ENCODE measurements around the gene SLC35F3. TPM values are rescaled to one million over a fixed set of nuclear protein-coding genes. Genes with fewer than 3 reads are reported as not detected.

Gene SLC35F3
- polyA plus RNA-seq, 1 donor from 2014 or later: 13.9 TPM

DNA sequence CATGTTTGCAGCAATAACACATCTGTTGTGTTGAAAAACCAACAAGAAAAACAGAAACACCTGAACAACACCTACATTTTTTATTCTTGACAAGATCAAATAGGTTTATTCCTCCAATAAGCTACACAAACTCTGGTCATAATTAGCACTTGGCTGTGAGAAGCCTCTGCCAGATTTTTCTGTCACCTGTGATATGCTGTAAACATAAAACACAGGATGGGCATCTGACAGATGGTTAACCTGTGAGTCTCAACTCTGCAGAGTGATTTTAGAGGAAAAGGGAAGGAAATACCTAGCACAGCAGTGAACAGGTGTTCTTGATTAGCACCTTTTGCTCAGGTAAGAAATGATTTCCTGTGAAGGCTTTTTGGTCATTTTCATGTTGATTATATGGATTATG, 293.4 kb downstream of the SLC35F3 start:
- TF ChIP-seq, protein P1, sequence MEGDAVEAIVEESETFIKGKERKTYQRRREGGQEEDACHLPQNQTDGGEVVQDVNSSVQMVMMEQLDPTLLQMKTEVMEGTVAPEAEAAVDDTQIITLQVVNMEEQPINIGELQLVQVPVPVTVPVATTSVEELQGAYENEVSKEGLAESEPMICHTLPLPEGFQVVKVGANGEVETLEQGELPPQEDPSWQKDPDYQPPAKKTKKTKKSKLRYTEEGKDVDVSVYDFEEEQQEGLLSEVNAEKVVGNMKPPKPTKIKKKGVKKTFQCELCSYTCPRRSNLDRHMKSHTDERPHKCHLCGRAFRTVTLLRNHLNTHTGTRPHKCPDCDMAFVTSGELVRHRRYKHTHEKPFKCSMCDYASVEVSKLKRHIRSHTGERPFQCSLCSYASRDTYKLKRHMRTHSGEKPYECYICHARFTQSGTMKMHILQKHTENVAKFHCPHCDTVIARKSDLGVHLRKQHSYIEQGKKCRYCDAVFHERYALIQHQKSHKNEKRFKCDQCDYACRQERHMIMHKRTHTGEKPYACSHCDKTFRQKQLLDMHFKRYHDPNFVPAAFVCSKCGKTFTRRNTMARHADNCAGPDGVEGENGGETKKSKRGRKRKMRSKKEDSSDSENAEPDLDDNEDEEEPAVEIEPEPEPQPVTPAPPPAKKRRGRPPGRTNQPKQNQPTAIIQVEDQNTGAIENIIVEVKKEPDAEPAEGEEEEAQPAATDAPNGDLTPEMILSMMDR (IDR thresholded peaks at IDR 0.05; ENCODE audit: poor library complexity, severe bottlenecking): no peak
- no peak for TF ChIP-seq RAD21 (conservative IDR thresholded peaks at IDR 0.05)
- TF ChIP-seq EP300 (conservative IDR thresholded peaks at IDR 0.05; ENCODE audit: poor library complexity, severe bottlenecking): no peak
- TF ChIP-seq TAF1 (IDR thresholded peaks at IDR 0.05; ENCODE audit: low read depth): no peak
- TF ChIP-seq MXI1 (conservative IDR thresholded peaks at IDR 0.05; ENCODE audit: poor library complexity, severe bottlenecking): no peak
- TF ChIP-seq SMC3 (conservative IDR thresholded peaks at IDR 0.05; ENCODE audit: poor library complexity): no peak
- no peak for TF ChIP-seq EZH2 (IDR thresholded peaks at IDR 0.05; ENCODE audit: borderline replicate concordance, insufficient read depth, low read length, poor library complexity, severe bottlenecking)
- TF ChIP-seq, protein P2, sequence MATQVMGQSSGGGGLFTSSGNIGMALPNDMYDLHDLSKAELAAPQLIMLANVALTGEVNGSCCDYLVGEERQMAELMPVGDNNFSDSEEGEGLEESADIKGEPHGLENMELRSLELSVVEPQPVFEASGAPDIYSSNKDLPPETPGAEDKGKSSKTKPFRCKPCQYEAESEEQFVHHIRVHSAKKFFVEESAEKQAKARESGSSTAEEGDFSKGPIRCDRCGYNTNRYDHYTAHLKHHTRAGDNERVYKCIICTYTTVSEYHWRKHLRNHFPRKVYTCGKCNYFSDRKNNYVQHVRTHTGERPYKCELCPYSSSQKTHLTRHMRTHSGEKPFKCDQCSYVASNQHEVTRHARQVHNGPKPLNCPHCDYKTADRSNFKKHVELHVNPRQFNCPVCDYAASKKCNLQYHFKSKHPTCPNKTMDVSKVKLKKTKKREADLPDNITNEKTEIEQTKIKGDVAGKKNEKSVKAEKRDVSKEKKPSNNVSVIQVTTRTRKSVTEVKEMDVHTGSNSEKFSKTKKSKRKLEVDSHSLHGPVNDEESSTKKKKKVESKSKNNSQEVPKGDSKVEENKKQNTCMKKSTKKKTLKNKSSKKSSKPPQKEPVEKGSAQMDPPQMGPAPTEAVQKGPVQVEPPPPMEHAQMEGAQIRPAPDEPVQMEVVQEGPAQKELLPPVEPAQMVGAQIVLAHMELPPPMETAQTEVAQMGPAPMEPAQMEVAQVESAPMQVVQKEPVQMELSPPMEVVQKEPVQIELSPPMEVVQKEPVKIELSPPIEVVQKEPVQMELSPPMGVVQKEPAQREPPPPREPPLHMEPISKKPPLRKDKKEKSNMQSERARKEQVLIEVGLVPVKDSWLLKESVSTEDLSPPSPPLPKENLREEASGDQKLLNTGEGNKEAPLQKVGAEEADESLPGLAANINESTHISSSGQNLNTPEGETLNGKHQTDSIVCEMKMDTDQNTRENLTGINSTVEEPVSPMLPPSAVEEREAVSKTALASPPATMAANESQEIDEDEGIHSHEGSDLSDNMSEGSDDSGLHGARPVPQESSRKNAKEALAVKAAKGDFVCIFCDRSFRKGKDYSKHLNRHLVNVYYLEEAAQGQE (IDR thresholded peaks at IDR 0.05; ENCODE audit: borderline replicate concordance): no peak
- H2AFZ ChIP-seq (ENCODE audit: low read depth, low read length): no peak overlapping the region
- H3F3A ChIP-seq (ENCODE audit: insufficient read depth, low read length, poor library complexity, severe bottlenecking): no peaks in the 10 kb centered on the region
- no peak overlapping the region for H3K27ac ChIP-seq (ENCODE audit: low read length)
- no peaks in the 10 kb centered on the region for H3K36me3 ChIP-seq (ENCODE audit: insufficient read depth, low read length)
- no peak overlapping the region for H3K4me3 ChIP-seq (ENCODE audit: low read length)
- H3K27me3 ChIP-seq (ENCODE audit: insufficient read depth, low read depth, low read length): no peaks in the 10 kb centered on the region
- no peaks in the 10 kb centered on the region for H3K79me2 ChIP-seq (replicated peaks; ENCODE audit: insufficient read depth, low read length)
- no peaks in the 10 kb centered on the region for H4K20me1 ChIP-seq (ENCODE audit: insufficient read depth)
- H3K9me2 ChIP-seq (ENCODE audit: insufficient read depth, low read length): no peaks in the 10 kb centered on the region
- H3K9me3 ChIP-seq (ENCODE audit: low read length): no peaks in the 10 kb centered on the region
- H3K4me2 ChIP-seq (ENCODE audit: low read length): no peak overlapping the region
- no peak overlapping the region for H3K9ac ChIP-seq (ENCODE audit: low read length)

DNA sequence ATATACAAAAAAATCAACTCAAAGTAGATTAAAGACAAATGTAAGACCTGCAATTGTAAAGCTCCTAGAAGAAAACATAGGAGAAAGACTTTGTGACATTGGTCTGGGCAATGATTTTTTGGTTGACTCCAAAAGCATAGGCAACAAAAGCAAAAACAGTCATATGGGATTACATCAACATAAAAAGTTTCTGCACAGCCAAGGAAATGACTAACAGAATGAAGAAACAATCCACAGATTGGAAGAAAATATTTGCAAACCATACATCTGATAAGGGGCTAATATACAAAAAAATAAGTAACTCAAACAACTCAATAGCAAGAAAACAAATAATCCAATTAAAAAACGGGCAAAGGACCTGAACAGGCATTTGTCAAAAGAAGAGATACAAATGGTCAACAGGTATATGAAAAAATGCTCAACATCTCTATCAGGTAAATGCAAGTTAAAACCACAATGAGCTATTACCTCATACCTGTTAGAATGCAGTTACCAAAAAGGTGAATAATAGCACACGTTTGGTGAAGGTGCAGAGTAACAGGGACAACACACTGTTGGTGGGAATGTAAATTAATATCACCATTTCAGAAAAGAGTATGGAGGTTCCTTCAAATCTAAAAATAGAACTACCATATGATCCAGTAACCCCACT, 295.1 kb downstream of the SLC35F3 start:
- Histone ChIP-seq H3K27me3 (ENCODE audit: insufficient read depth, low read depth, low read length) (no peaks in the 10 kb centered on the region), H3K4me2 (ENCODE audit: low read length) (no peak overlapping the region), H3K36me3 (ENCODE audit: insufficient read depth, low read length) (no peaks in the 10 kb centered on the region), H2AFZ (ENCODE audit: low read depth, low read length) (no peak overlapping the region), H3K27ac (ENCODE audit: low read length) (no peak overlapping the region), H3K9ac (ENCODE audit: low read length) (no peak overlapping the region), H3K4me3 (ENCODE audit: low read length) (no peak overlapping the region), H3K9me3 (ENCODE audit: low read length) (no peaks in the 10 kb centered on the region), H3K79me2 (replicated peaks; ENCODE audit: insufficient read depth, low read length) (no peaks in the 10 kb centered on the region), H3F3A (ENCODE audit: insufficient read depth, low read length, poor library complexity, severe bottlenecking) (no peaks in the 10 kb centered on the region), H3K9me2 (ENCODE audit: insufficient read depth, low read length) (no peaks in the 10 kb centered on the region), H4K20me1 (ENCODE audit: insufficient read depth) (no peaks in the 10 kb centered on the region)
- TF ChIP-seq, protein P2 (IDR thresholded peaks at IDR 0.05; ENCODE audit: borderline replicate concordance): no peak
- no peak for TF ChIP-seq SMC3 (conservative IDR thresholded peaks at IDR 0.05; ENCODE audit: poor library complexity)
- TF ChIP-seq TAF1 (IDR thresholded peaks at IDR 0.05; ENCODE audit: low read depth): no peak
- TF ChIP-seq MXI1 (conservative IDR thresholded peaks at IDR 0.05; ENCODE audit: poor library complexity, severe bottlenecking): no peak
